T-helper 1 cell treated with Interleukin-12 subunit alpha and Interleukin-12 subunit beta and Interleukin-4 antibody, amounts not matched to agents 30 μg/mL and 1 μg/mL, for 36 hours (primary cell): ENCODE measurements around the gene WNT7B.
A peak's percentile ranks its signal among the peaks of the same experiment; 100 is the strongest.

Experiments
- H3K27ac Mint-ChIP-seq: one replicate; pipeline ENCODE4 v1.8.0; 2021; ENCODE audit warnings: mild to moderate bottlenecking, mixed read lengths
- H3K27me3 Mint-ChIP-seq: one replicate; pipeline ENCODE4 v1.8.0; 2021; ENCODE audit warnings: low read depth, mixed read lengths
- H3K36me3 Mint-ChIP-seq: one replicate; pipeline ENCODE4 v1.8.0; 2021; ENCODE audit warnings: low read depth, mixed read lengths
- H3K4me1 Mint-ChIP-seq: one replicate; pipeline ENCODE4 v1.8.0; 2021; ENCODE audit warnings: low read depth, mixed read lengths
- H3K4me3 Mint-ChIP-seq: one replicate; pipeline ENCODE4 v1.8.0; 2021; ENCODE audit warnings: mild to moderate bottlenecking, moderate library complexity, mixed read lengths
- H3K9me3 Mint-ChIP-seq: one replicate; pipeline ENCODE4 v1.8.0; 2021; ENCODE audit warnings: mixed read lengths

Gene WNT7B

GRCh38 chr22:45977003-45977411 is at the start of gene WNT7B:
WNT7B (minus strand) TSS chr22:45977162; CDS start chr22:45976754, 408 bp downstream.
- peak within 1 kb of the TSS; percentile 8 for H3K4me3 Mint-ChIP-seq

DNA sequence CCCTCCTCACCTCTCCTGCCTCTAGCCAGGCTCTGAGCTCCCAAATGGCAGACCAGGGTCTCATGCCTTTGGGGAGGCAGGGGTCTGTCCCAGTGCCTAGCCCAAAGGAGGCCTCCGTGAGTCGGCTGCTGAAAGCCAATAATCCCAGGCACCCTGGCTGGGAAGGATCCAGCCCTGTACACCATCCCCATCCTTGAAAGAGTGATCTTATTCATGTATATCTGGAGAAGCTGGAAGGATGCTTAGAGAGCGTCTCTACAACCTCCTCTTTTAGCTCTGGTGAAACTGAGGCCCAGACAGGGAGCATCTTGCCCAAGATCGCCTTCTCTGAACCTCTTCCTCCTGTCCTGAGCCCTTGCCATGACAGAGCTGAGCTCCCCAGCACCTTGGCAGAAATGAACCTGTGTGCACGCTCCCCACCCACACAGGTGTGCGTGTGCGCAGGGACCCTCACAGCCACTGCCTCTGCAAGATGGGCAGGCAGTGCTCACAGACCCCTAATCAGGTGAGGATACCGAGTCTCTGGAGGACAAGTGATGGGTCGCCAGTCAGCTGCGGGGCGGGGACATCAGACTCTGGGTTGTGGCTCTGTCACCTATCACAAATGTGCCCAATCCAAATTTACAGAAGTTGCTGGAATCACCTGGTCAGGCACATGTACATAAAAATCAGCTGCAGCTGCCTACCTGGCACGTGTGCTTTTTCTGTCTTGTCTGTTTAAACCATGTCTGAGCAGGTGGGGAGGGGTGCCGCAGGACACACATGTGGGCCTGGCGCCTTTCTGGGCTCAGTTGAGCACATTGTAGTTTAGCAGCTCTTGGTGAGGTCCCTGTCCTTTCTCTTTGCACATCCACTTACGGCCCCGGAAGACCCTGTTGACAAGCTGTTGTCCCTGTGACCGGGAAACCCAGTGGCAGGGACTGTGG is 49.3 kb upstream of the WNT7B start:
- no peaks in the 10 kb centered on the region for H3K4me1 Mint-ChIP-seq
- H3K4me3 Mint-ChIP-seq = no peak overlapping the region
- H3K9me3 Mint-ChIP-seq = no peaks in the 10 kb centered on the region
- no peak overlapping the region for H3K27ac Mint-ChIP-seq
- peaks cover 55% of the 10 kb centered on the region for H3K27me3 Mint-ChIP-seq
- H3K36me3 Mint-ChIP-seq = no peaks in the 10 kb centered on the region

More at GRCh38 chr22:45977003-45977411, at the start of gene WNT7B:
- Mint-ChIP-seq H3K36me3 (no peaks in the 10 kb centered on the region), H3K27me3 (peaks cover 39% of the 10 kb centered on the region), H3K9me3 (no peaks in the 10 kb centered on the region), H3K27ac (no peak within 1 kb of the TSS), H3K4me1 (no peaks in the 10 kb centered on the region)

DNA sequence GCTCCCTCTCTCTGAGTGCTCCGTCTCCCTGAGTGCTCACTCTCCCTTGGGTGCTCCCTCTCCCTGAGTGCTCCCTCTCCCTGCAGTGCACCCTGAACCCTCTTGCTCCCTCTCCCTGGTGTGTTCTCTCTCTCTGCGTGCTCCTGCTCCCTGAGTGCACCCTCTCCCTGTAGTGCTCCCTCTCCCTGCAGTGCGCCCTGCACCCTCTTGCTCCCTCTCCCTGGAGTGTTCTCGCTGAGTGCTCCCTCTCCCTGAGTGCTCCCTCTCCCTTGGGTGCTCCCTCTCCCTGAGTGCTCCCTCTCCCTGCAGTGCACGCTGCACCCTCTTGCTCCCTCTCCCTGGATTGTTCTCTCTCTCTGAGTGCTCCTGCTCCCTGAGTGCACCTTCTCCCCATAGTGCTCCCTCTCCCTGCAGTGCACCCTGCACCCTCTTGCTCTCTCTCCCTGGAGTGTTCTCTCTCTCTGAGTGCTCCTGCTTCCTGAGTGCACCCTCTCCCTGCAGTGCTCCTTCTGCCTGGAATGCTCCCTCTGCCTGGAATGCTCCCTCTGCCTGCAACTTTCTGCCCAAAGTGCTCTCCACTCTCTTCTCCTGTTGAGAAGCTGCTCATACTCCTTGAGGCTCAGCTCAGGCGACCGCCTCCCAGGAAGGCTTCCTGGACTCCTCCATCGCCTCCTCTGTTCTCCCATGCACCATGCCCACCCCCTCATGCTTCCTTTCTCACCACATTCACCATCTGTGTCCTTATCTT is 48.4 kb upstream of the WNT7B start:
- Mint-ChIP-seq H3K27me3 (peaks cover 55% of the 10 kb centered on the region), H3K4me3 (no peak overlapping the region), H3K9me3 (no peaks in the 10 kb centered on the region), H3K4me1 (no peaks in the 10 kb centered on the region), H3K27ac (no peak overlapping the region), H3K36me3 (no peaks in the 10 kb centered on the region)

- H3K4me1 Mint-ChIP-seq = no peaks in the 10 kb centered on the region
- H3K4me3 Mint-ChIP-seq = no peak overlapping the region
- H3K9me3 Mint-ChIP-seq = no peaks in the 10 kb centered on the region
- no peak overlapping the region for H3K27ac Mint-ChIP-seq
- H3K27me3 Mint-ChIP-seq = peaks cover 54% of the 10 kb centered on the region
- no peaks in the 10 kb centered on the region for H3K36me3 Mint-ChIP-seq
These were observed 47.3 kb upstream of the WNT7B start for GRCh38 chr22:46024136-46024840.

DNA sequence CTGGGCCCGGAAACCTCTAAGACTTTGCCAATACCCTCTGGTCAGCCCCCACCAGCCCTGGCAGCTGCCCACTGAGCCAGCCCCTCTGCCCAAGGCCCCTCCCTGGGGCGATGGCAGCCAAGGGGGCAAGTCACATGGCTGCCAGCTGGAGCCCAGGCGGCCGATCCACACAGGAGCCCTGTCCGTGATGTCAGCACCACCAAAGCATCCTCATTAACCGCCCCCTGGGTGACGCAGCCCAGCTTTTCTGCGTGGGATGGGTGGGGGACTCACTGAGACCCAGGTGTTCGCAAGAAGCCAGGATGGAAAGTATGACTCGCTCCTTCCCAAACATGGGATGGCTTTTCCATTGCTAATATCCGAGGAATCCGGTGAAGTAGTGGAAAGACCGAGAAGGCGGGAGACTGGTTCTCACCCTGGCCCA is 46.6 kb upstream of the WNT7B start:
- no peaks in the 10 kb centered on the region for H3K36me3 Mint-ChIP-seq
- H3K27ac Mint-ChIP-seq = no peak overlapping the region
- peaks cover 48% of the 10 kb centered on the region for H3K27me3 Mint-ChIP-seq
- H3K4me3 Mint-ChIP-seq = no peak overlapping the region
- H3K9me3 Mint-ChIP-seq = no peaks in the 10 kb centered on the region
- no peaks in the 10 kb centered on the region for H3K4me1 Mint-ChIP-seq

DNA sequence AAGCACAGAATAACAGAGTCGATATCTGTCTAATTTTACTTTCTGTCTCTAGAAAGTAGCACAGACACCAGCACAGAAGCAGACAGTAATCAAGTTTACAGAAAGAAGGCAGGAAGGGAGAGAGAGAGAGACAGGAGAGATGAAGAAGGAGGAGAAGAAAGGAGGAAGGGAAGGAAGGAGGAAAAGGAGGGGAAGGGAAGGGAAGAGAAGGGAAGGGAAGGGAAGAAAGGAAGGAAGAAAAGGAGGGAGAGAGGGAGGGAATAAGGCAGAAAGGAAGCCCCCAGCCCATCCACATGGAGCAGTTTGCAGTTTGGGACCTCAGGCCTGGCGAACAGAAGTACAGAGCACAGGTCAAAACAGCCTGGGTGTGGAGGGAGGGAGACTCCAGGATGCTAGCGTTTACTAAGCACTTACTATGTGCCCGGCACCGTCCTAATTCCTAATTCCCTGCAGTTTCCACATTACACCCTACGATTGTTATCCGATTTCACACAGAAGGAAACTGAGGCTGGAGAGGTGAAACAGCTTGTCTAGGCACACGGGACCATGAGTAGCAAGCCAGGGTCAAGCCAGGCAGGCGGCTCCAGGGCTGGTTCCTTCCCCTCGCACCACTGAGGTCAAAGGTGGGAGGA is 46.0 kb upstream of the WNT7B start:
- Mint-ChIP-seq H3K27ac (no peak overlapping the region), H3K4me1 (no peaks in the 10 kb centered on the region), H3K4me3 (no peak overlapping the region), H3K36me3 (no peaks in the 10 kb centered on the region), H3K27me3 (peaks cover 42% of the 10 kb centered on the region), H3K9me3 (no peaks in the 10 kb centered on the region)

GRCh38 chr22:46021577-46021976 is 44.6 kb upstream of the WNT7B start:
- no peaks in the 10 kb centered on the region for H3K4me1 Mint-ChIP-seq
- no peak overlapping the region for H3K4me3 Mint-ChIP-seq
- no peak overlapping the region for H3K27ac Mint-ChIP-seq
- H3K9me3 Mint-ChIP-seq = no peaks in the 10 kb centered on the region
- H3K27me3 Mint-ChIP-seq = peaks cover 40% of the 10 kb centered on the region
- H3K36me3 Mint-ChIP-seq = no peaks in the 10 kb centered on the region

DNA sequence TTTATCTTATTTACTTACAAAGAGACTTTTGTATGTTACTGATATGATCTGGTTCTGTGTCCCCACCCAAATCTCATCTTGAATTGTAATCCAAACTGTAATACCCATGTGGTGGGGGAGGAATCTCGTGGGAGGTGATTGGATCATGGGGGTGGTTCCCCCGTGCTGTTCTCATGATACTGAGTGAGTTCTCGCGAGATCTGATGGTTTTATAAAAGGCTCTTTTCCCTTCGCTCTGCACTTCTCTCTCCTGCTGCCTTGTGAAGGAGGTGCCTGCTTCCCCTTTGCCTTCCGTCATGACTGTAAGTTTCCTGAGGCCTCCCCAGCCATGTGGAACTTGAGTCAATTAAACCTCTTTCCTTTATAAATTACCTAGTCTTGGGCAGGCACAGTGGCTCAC is 42.4 kb upstream of the WNT7B start:
- H3K27ac Mint-ChIP-seq = no peak overlapping the region

GRCh38 chr22:46018859-46019258 is 41.9 kb upstream of the WNT7B start:
- Mint-ChIP-seq H3K27ac (no peak overlapping the region), H3K27me3 (peaks cover 16% of the 10 kb centered on the region), H3K4me3 (no peak overlapping the region), H3K9me3 (no peaks in the 10 kb centered on the region), H3K4me1 (no peaks in the 10 kb centered on the region), H3K36me3 (no peaks in the 10 kb centered on the region)

More for the DNA sequence above, 42.4 kb upstream of the WNT7B start:
- Mint-ChIP-seq H3K9me3 (no peaks in the 10 kb centered on the region), H3K4me3 (no peak overlapping the region), H3K36me3 (no peaks in the 10 kb centered on the region), H3K4me1 (no peaks in the 10 kb centered on the region), H3K27me3 (peaks cover 19% of the 10 kb centered on the region)

- no peak overlapping the region for H3K4me3 Mint-ChIP-seq
- no peak overlapping the region for H3K27ac Mint-ChIP-seq
- peaks cover 1% of the 10 kb centered on the region for H3K4me1 Mint-ChIP-seq
- H3K36me3 Mint-ChIP-seq = no peaks in the 10 kb centered on the region
- H3K27me3 Mint-ChIP-seq = peaks cover 16% of the 10 kb centered on the region
- no peaks in the 10 kb centered on the region for H3K9me3 Mint-ChIP-seq
These were observed 40.2 kb upstream of the WNT7B start for GRCh38 chr22:46017166-46017565.

GRCh38 chr22:46013460-46014416 is 36.8 kb upstream of the WNT7B start:
- H3K9me3 Mint-ChIP-seq = no peaks in the 10 kb centered on the region
- H3K4me3 Mint-ChIP-seq = peak overlapping the region; percentile 80
- H3K27me3 Mint-ChIP-seq = peaks cover 5% of the 10 kb centered on the region
- H3K4me1 Mint-ChIP-seq = peaks cover 1% of the 10 kb centered on the region
- peak overlapping the region; percentile 69 for H3K27ac Mint-ChIP-seq
- no peaks in the 10 kb centered on the region for H3K36me3 Mint-ChIP-seq

- Mint-ChIP-seq H3K36me3 (no peaks in the 10 kb centered on the region), H3K27me3 (peaks cover 5% of the 10 kb centered on the region), H3K4me1 (peaks cover 1% of the 10 kb centered on the region), H3K9me3 (no peaks in the 10 kb centered on the region), H3K27ac (no peak overlapping the region), H3K4me3 (no peak overlapping the region)
These were observed 35.9 kb upstream of the WNT7B start for GRCh38 chr22:46012881-46013281.

GRCh38 chr22:46012182-46012880 is 35.4 kb upstream of the WNT7B start:
- Mint-ChIP-seq H3K27me3 (peaks cover 3% of the 10 kb centered on the region), H3K27ac (no peak overlapping the region), H3K36me3 (no peaks in the 10 kb centered on the region), H3K9me3 (no peaks in the 10 kb centered on the region), H3K4me1 (peaks cover 1% of the 10 kb centered on the region), H3K4me3 (no peak overlapping the region)
